GM23338 (cell line): ENCODE measurements around the gene CAD. TPM values are rescaled to one million over a fixed set of nuclear protein-coding genes. Genes with fewer than 3 reads are reported as not detected.

Experiments used
- ATAC-seq: fragments of 200-7000 bp; cut with Tn5 transposase; 3 replicates; pipeline ENCODE4 v1.9.1; 2020
- DNase-seq: peaks from one replicate; pipeline ENCODE4 v3.0.0-alpha.2; 2015; ENCODE audit warnings: low spot score
- H2AFZ ChIP-seq: fragments of 200-600 bp; sonication (generic); 2 replicates; pipeline ENCODE4 v1.8.0; 2016; ENCODE audit warnings: antibody characterized with exemption, mild to moderate bottlenecking, moderate library complexity
- H3F3A ChIP-seq: fragments of 200-600 bp; sonication (generic); replicated peaks from 2 replicates; pipeline ENCODE4 v1.8.0; 2017; ENCODE audit warnings: antibody characterized with exemption, mixed run types, low read depth
- H3K27ac ChIP-seq: fragments of 200-600 bp; sonication (generic); 2 replicates; pipeline ENCODE4 v1.6.1; 2016; ENCODE audit warnings: low read depth
- H3K27me3 ChIP-seq: fragments of 200-600 bp; sonication (generic); 2 replicates; pipeline ENCODE4 v1.8.0; 2016; ENCODE audit warnings: mild to moderate bottlenecking, mixed run types, moderate library complexity; ENCODE audit not compliant: insufficient read depth
- H3K36me3 ChIP-seq: fragments of 200-600 bp; sonication (generic); 2 replicates; pipeline ENCODE4 v1.8.0; 2016; ENCODE audit warnings: mild to moderate bottlenecking; ENCODE audit not compliant: insufficient read depth
- H3K4me1 ChIP-seq: fragments of 200-600 bp; sonication (generic); 2 replicates; pipeline ENCODE4 v1.8.0; 2016; ENCODE audit warnings: mild to moderate bottlenecking, moderate library complexity; ENCODE audit not compliant: insufficient read depth
- H3K4me2 ChIP-seq: fragments of 200-600 bp; sonication (generic); 2 replicates; pipeline ENCODE4 v1.7.1; 2017; ENCODE audit warnings: mixed run types
- H3K4me3 ChIP-seq: fragments of 200-600 bp; sonication (generic); 2 replicates; pipeline ENCODE4 v1.6.1; 2016; ENCODE audit warnings: mixed run types
- H3K79me2 ChIP-seq: fragments of 200-600 bp; sonication (generic); replicated peaks from 2 replicates; pipeline ENCODE4 v1.8.0; 2017; ENCODE audit warnings: mild to moderate bottlenecking; ENCODE audit not compliant: insufficient read depth
- H3K9me2 ChIP-seq: fragments of 200-600 bp; sonication (generic); 2 replicates; pipeline ENCODE4 v1.8.0; 2017; ENCODE audit not compliant: insufficient read depth
- H4K20me1 ChIP-seq: fragments of 200-600 bp; sonication (generic); replicated peaks from 2 replicates; pipeline ENCODE4 v1.8.0; 2017; ENCODE audit warnings: mild to moderate bottlenecking; ENCODE audit not compliant: insufficient read depth
- H3K27ac Mint-ChIP-seq: 2 replicates; pipeline ENCODE4 v1.8.0; 2020; ENCODE audit warnings: inconsistent platforms, mild to moderate bottlenecking, moderate library complexity, mixed read lengths
- H3K27me3 Mint-ChIP-seq: 3 replicates; pipeline ENCODE4 v1.8.0; 2022; ENCODE audit warnings: low read depth, mild to moderate bottlenecking, moderate library complexity, mixed read lengths, inconsistent platforms; ENCODE audit not compliant: insufficient read depth, poor library complexity
- H3K36me3 Mint-ChIP-seq: 3 replicates; pipeline ENCODE4 v1.8.0; 2021; ENCODE audit warnings: low read depth, mild to moderate bottlenecking, inconsistent platforms, moderate library complexity, mixed read lengths
- H3K4me1 Mint-ChIP-seq: 3 replicates; pipeline ENCODE4 v1.8.0; 2020; ENCODE audit warnings: mild to moderate bottlenecking, inconsistent platforms, mixed read lengths
- H3K4me3 Mint-ChIP-seq: 3 replicates; pipeline ENCODE4 v1.8.0; 2021; ENCODE audit warnings: moderate library complexity, mild to moderate bottlenecking, inconsistent platforms, mixed read lengths
- H3K9me3 Mint-ChIP-seq: 3 replicates; pipeline ENCODE4 v1.8.0; 2020; ENCODE audit warnings: moderate library complexity, mild to moderate bottlenecking, inconsistent platforms, mixed read lengths
- EZH2 ChIP-seq: fragments of 200-600 bp; sonication (generic); IDR thresholded peaks from one replicate; pipeline ENCODE4 v1.8.0; 2017; ENCODE audit warnings: antibody characterized with exemption, mild to moderate bottlenecking, low read depth; ENCODE audit not compliant: unreplicated experiment
- EZH2phosphoT487 ChIP-seq: fragments of 200-600 bp; sonication (generic); IDR thresholded peaks from one replicate; pipeline ENCODE4 v1.8.1; 2018; ENCODE audit warnings: antibody characterized with exemption; ENCODE audit not compliant: unreplicated experiment
- JUNB ChIP-seq: IDR thresholded peaks from one replicate; pipeline ENCODE4 v1.6.1; 2016; ENCODE audit warnings: antibody characterized with exemption; ENCODE audit not compliant: unreplicated experiment
- NANOG ChIP-seq: IDR thresholded peaks from 2 replicates; pipeline ENCODE4 v1.6.1; 2016; ENCODE audit warnings: antibody characterized with exemption, borderline replicate concordance
- STAT1 ChIP-seq: IDR thresholded peaks from one replicate; pipeline ENCODE4 v1.6.1; 2016; ENCODE audit warnings: antibody characterized with exemption; ENCODE audit not compliant: unreplicated experiment
- ZNF114 ChIP-seq: fragments of 250-450 bp; sonication (Bioruptor Pico); IDR thresholded peaks from 2 replicates; pipeline ENCODE4 v1.5.0; 2020; ENCODE audit warnings: mild to moderate bottlenecking, moderate library complexity
- ZNF331 ChIP-seq: fragments of 250-450 bp; sonication (Bioruptor Pico); IDR thresholded peaks from 2 replicates; pipeline ENCODE4 v1.5.0; 2020; ENCODE audit warnings: low read depth, mild to moderate bottlenecking, moderate library complexity
- polyA plus RNA-seq: library from polyadenylated mRNA; unstranded; fragments of >200 nt; fragmentation: Nextera tagmentation; extraction: Ambion mirVana; gene quantifications from 2 replicates; pipeline ENCODE4 v1.2.1, GENCODE V29; 2016
- total RNA-seq: library from RNA; depleted of rRNA; stranded (reverse); fragments of >200 nt; shearing (Covaris generic); gene quantifications from 2 replicates; pipeline ENCODE4 v1.2.3, GENCODE V29; 2014
- TF ChIP-seq, protein P1 (sequence below): IDR thresholded peaks from one replicate; pipeline ENCODE4 v1.6.1; 2018; ENCODE audit warnings: antibody characterized with exemption; ENCODE audit not compliant: unreplicated experiment
- TF ChIP-seq, protein P2 (sequence below), 2 experiments: fragments of 200-600 bp in 1 of 2; sonication (generic) in 1 of 2; conservative IDR thresholded peaks; 2 replicates each; pipeline versions ENCODE4 v1.5.1 to v1.6.1; 2016 to 2017; ENCODE audit warnings: antibody characterized with exemption in 2 of 2, low read depth in 2 of 2, mild to moderate bottlenecking in 2 of 2, moderate library complexity in 1 of 2
- TF ChIP-seq, protein P3 (sequence below): fragments of 250-450 bp; sonication (Bioruptor Pico); IDR thresholded peaks from 2 replicates; pipeline ENCODE4 v1.5.0; 2020; ENCODE audit warnings: mild to moderate bottlenecking, moderate library complexity

The CAD gene
- total and polyA plus RNA-seq, 2 experiments from 2014 or later = 38.1 to 147 TPM

DNA sequence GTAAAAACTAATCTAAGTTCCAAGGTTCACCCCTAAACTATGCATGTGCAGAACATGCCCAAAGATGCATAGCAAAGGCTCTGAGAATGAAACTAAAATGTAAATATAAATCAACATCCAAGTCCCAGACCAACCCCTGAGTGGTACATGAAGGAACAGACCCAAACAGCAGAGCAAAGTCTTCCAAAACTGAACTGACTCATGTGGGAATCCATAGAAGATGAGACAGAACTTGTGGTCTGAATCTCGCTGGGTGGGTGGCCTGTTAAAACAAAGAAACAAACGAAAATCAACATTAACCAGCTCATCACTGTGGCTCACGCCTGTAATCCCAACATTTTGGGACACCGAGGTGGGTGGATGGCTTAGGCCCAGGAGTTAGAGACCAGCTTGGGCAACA lies 34.8 kb upstream of the CAD start:
- H3K27ac ChIP-seq = no peak overlapping the region
- H3K36me3 ChIP-seq = no peaks in the 10 kb centered on the region
- H3K4me3 ChIP-seq = no peak overlapping the region
- no peaks in the 10 kb centered on the region for H3K27me3 ChIP-seq
- no peaks in the 10 kb centered on the region for H3K4me1 Mint-ChIP-seq
- no peaks in the 10 kb centered on the region for H3F3A ChIP-seq
- no peak overlapping the region for H3K27ac Mint-ChIP-seq
- ATAC-seq (no peak), DNase-seq (no peak)
- H3K9me3 Mint-ChIP-seq = no peaks in the 10 kb centered on the region
- TF ChIP-seq ZNF331 (CRISPR knock-in tag) (no peak), NANOG (no peak), ZNF114 (no peak), EZH2 (no peak), STAT1 (no peak), EZH2phosphoT487 (no peak), JUNB (no peak)
- TF ChIP-seq, protein P1, sequence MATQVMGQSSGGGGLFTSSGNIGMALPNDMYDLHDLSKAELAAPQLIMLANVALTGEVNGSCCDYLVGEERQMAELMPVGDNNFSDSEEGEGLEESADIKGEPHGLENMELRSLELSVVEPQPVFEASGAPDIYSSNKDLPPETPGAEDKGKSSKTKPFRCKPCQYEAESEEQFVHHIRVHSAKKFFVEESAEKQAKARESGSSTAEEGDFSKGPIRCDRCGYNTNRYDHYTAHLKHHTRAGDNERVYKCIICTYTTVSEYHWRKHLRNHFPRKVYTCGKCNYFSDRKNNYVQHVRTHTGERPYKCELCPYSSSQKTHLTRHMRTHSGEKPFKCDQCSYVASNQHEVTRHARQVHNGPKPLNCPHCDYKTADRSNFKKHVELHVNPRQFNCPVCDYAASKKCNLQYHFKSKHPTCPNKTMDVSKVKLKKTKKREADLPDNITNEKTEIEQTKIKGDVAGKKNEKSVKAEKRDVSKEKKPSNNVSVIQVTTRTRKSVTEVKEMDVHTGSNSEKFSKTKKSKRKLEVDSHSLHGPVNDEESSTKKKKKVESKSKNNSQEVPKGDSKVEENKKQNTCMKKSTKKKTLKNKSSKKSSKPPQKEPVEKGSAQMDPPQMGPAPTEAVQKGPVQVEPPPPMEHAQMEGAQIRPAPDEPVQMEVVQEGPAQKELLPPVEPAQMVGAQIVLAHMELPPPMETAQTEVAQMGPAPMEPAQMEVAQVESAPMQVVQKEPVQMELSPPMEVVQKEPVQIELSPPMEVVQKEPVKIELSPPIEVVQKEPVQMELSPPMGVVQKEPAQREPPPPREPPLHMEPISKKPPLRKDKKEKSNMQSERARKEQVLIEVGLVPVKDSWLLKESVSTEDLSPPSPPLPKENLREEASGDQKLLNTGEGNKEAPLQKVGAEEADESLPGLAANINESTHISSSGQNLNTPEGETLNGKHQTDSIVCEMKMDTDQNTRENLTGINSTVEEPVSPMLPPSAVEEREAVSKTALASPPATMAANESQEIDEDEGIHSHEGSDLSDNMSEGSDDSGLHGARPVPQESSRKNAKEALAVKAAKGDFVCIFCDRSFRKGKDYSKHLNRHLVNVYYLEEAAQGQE = no peak
- TF ChIP-seq, protein P2, sequence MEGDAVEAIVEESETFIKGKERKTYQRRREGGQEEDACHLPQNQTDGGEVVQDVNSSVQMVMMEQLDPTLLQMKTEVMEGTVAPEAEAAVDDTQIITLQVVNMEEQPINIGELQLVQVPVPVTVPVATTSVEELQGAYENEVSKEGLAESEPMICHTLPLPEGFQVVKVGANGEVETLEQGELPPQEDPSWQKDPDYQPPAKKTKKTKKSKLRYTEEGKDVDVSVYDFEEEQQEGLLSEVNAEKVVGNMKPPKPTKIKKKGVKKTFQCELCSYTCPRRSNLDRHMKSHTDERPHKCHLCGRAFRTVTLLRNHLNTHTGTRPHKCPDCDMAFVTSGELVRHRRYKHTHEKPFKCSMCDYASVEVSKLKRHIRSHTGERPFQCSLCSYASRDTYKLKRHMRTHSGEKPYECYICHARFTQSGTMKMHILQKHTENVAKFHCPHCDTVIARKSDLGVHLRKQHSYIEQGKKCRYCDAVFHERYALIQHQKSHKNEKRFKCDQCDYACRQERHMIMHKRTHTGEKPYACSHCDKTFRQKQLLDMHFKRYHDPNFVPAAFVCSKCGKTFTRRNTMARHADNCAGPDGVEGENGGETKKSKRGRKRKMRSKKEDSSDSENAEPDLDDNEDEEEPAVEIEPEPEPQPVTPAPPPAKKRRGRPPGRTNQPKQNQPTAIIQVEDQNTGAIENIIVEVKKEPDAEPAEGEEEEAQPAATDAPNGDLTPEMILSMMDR (conservative IDR thresholded peaks at IDR 0.05; ENCODE audit: low read depth in 2 of 2) = no peak
- TF ChIP-seq, protein P3, sequence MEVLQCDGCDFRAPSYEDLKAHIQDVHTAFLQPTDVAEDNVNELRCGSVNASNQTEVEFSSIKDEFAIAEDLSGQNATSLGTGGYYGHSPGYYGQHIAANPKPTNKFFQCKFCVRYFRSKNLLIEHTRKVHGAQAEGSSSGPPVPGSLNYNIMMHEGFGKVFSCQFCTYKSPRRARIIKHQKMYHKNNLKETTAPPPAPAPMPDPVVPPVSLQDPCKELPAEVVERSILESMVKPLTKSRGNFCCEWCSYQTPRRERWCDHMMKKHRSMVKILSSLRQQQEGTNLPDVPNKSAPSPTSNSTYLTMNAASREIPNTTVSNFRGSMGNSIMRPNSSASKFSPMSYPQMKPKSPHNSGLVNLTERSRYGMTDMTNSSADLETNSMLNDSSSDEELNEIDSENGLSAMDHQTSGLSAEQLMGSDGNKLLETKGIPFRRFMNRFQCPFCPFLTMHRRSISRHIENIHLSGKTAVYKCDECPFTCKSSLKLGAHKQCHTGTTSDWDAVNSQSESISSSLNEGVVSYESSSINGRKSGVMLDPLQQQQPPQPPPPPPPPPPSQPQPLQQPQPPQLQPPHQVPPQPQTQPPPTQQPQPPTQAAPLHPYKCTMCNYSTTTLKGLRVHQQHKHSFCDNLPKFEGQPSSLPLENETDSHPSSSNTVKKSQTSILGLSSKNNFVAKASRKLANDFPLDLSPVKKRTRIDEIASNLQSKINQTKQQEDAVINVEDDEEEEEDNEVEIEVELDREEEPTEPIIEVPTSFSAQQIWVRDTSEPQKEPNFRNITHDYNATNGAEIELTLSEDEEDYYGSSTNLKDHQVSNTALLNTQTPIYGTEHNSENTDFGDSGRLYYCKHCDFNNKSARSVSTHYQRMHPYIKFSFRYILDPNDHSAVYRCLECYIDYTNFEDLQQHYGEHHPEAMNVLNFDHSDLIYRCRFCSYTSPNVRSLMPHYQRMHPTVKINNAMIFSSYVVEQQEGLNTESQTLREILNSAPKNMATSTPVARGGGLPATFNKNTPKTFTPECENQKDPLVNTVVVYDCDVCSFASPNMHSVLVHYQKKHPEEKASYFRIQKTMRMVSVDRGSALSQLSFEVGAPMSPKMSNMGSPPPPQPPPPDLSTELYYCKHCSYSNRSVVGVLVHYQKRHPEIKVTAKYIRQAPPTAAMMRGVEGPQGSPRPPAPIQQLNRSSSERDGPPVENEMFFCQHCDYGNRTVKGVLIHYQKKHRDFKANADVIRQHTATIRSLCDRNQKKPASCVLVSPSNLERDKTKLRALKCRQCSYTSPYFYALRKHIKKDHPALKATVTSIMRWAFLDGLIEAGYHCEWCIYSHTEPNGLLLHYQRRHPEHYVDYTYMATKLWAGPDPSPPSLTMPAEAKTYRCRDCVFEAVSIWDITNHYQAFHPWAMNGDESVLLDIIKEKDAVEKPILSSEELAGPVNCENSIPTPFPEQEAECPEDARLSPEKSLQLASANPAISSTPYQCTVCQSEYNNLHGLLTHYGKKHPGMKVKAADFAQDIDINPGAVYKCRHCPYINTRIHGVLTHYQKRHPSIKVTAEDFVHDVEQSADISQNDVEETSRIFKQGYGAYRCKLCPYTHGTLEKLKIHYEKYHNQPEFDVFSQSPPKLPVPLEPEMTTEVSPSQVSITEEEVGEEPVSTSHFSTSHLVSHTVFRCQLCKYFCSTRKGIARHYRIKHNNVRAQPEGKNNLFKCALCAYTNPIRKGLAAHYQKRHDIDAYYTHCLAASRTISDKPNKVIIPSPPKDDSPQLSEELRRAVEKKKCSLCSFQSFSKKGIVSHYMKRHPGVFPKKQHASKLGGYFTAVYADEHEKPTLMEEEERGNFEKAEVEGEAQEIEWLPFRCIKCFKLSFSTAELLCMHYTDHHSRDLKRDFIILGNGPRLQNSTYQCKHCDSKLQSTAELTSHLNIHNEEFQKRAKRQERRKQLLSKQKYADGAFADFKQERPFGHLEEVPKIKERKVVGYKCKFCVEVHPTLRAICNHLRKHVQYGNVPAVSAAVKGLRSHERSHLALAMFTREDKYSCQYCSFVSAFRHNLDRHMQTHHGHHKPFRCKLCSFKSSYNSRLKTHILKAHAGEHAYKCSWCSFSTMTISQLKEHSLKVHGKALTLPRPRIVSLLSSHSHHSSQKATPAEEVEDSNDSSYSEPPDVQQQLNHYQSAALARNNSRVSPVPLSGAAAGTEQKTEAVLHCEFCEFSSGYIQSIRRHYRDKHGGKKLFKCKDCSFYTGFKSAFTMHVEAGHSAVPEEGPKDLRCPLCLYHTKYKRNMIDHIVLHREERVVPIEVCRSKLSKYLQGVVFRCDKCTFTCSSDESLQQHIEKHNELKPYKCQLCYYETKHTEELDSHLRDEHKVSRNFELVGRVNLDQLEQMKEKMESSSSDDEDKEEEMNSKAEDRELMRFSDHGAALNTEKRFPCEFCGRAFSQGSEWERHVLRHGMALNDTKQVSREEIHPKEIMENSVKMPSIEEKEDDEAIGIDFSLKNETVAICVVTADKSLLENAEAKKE (CRISPR knock-in tag) = no peak
- H3K36me3 Mint-ChIP-seq = no peaks in the 10 kb centered on the region
- H3K27me3 Mint-ChIP-seq = no peaks in the 10 kb centered on the region
- 0 out of 2 replicates have a peak overlapping the region, but pooled peaks have one; percentile 32 for H2AFZ ChIP-seq
- H3K9me2 ChIP-seq = no peaks in the 10 kb centered on the region
- H3K4me2 ChIP-seq = no peak overlapping the region
- no peaks in the 10 kb centered on the region for H3K4me1 ChIP-seq
- H3K79me2 ChIP-seq = no peaks in the 10 kb centered on the region
- no peaks in the 10 kb centered on the region for H4K20me1 ChIP-seq
- H3K4me3 Mint-ChIP-seq = no peak overlapping the region
